ENCODE data around the gene CSGALNACT2. TPM values are rescaled to one million over a fixed set of nuclear protein-coding genes. Genes with fewer than 3 reads are reported as not detected.

The CSGALNACT2 gene
- total and polyA plus RNA-seq, 2 experiments from 2014 or later = 7.7 to 13.9 TPM

- H4K20me1 ChIP-seq (ENCODE audit: insufficient read depth, poor library complexity, severe bottlenecking) = no peaks in the 10 kb centered on the region
- 97% methylated on average over 2 of the region's 2 CpGs for WGBS (ENCODE audit: low lambda C conversion rate, missing lambda C conversion rate)
- no peak overlapping the region for H3K4me2 ChIP-seq
Measured at GRCh38 chr10:43155221-43155620, 17.0 kb downstream of the CSGALNACT2 start.

GRCh38 chr10:43155741-43156140, 17.5 kb downstream of the CSGALNACT2 start:
- no peaks in the 10 kb centered on the region for H3K27me3 ChIP-seq
- H3K4me3 ChIP-seq = no peak overlapping the region
- TF ChIP-seq CTCF (IDR thresholded peaks at IDR 0.05; ENCODE audit: poor library complexity) = no peak
- peaks cover 66% of the 10 kb centered on the region for H3K79me2 ChIP-seq
- H3K27ac ChIP-seq = no peak overlapping the region
- no peak for DNase-seq (ENCODE audit: low spot score)
- H4K20me1 ChIP-seq (ENCODE audit: insufficient read depth, poor library complexity, severe bottlenecking) = no peaks in the 10 kb centered on the region
- no peaks in the 10 kb centered on the region for H3K4me1 ChIP-seq (ENCODE audit: insufficient read depth)
- no peak overlapping the region for H2AFZ ChIP-seq
- H3K36me3 ChIP-seq (replicated peaks; ENCODE audit: insufficient read depth, low read depth) = no peaks in the 10 kb centered on the region
- no peaks in the 10 kb centered on the region for H3K9me3 ChIP-seq (ENCODE audit: low read depth)
- H3K4me2 ChIP-seq = no peak overlapping the region
- WGBS (ENCODE audit: low lambda C conversion rate, missing lambda C conversion rate) = 100% methylated on average over 1 of the region's 1 CpG
- no peaks in the 10 kb centered on the region for H3K9me2 ChIP-seq (replicated peaks; ENCODE audit: insufficient read depth)

More at GRCh38 chr10:43155221-43155620, 17.0 kb downstream of the CSGALNACT2 start:
- Histone ChIP-seq H3K27me3 (no peaks in the 10 kb centered on the region), H3K79me2 (peaks cover 71% of the 10 kb centered on the region), H3K36me3 (replicated peaks; ENCODE audit: insufficient read depth, low read depth) (no peaks in the 10 kb centered on the region), H3K9me3 (ENCODE audit: low read depth) (no peaks in the 10 kb centered on the region), H2AFZ (no peak overlapping the region), H3K9me2 (replicated peaks; ENCODE audit: insufficient read depth) (no peaks in the 10 kb centered on the region), H3K27ac (no peak overlapping the region), H3K4me1 (ENCODE audit: insufficient read depth) (no peaks in the 10 kb centered on the region), H3K4me3 (no peak overlapping the region)
- no peak for TF ChIP-seq EZH2 (IDR thresholded peaks at IDR 0.05; ENCODE audit: borderline replicate concordance)
- TF ChIP-seq CTCF (IDR thresholded peaks at IDR 0.05; ENCODE audit: poor library complexity) = no peak
- TF ChIP-seq EZH2phosphoT487 (IDR thresholded peaks at IDR 0.05; ENCODE audit: low read depth, severe bottlenecking, unreplicated experiment) = no peak
- no peak for DNase-seq (ENCODE audit: low spot score)

DNA sequence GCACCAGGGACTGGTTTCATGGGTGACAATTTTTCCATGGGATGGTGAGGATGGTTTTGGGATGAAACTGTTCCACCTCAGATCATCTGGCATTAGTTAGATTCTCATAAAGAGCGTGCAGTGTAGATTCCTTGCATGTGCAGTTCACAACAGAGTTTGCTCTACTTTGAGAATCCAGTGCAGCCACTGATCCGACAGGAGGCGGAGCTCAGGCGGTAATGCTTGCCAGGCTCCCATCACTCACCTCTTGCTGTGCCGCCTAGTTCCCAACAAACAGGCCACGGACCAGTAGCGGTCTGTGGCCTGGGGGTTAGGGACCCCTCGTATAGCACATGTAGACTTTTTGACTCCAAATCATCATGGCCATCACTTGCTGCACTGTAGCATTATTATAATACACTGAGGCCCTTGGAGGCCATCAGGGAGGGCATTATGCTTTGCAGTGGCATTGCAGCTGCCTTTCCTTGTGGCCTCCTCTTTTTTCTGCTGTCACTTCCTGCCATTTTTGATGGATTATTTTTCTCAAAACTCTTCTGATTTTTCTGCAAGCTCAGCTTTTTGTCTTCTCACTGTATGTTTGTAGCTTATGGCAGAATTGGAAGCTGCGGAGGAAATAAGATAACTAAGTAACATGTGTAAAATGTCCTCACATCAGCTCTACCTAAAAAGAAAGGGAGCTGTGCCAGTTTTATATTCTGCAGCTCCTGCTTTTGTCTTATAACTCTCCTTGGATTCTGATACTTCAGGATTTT, 18.5 kb downstream of the CSGALNACT2 start:
- Histone ChIP-seq H4K20me1 (ENCODE audit: insufficient read depth, poor library complexity, severe bottlenecking) (no peaks in the 10 kb centered on the region), H3K79me2 (peaks cover 56% of the 10 kb centered on the region), H3K9me2 (replicated peaks; ENCODE audit: insufficient read depth) (no peaks in the 10 kb centered on the region), H3K4me1 (ENCODE audit: insufficient read depth) (no peaks in the 10 kb centered on the region), H3K27ac (no peak overlapping the region), H3K4me2 (no peak overlapping the region), H3K4me3 (no peak overlapping the region), H3K36me3 (replicated peaks; ENCODE audit: insufficient read depth, low read depth) (no peaks in the 10 kb centered on the region), H3K27me3 (no peaks in the 10 kb centered on the region), H3K9me3 (ENCODE audit: low read depth) (no peaks in the 10 kb centered on the region), H2AFZ (no peak overlapping the region)
- TF ChIP-seq EZH2phosphoT487 (IDR thresholded peaks at IDR 0.05; ENCODE audit: low read depth, severe bottlenecking, unreplicated experiment) (no peak), EZH2 (IDR thresholded peaks at IDR 0.05; ENCODE audit: borderline replicate concordance) (no peak), CTCF (IDR thresholded peaks at IDR 0.05; ENCODE audit: poor library complexity) (no peak)
- no peak for DNase-seq (ENCODE audit: low spot score)
- WGBS (ENCODE audit: low lambda C conversion rate, missing lambda C conversion rate) = 61% methylated on average over 9 of the region's 9 CpGs
